ENCODE measurements around the gene DCTD. TPM values are rescaled to one million over a fixed set of nuclear protein-coding genes. Genes with fewer than 3 reads are reported as not detected.

Gene DCTD
- total RNA-seq, 3 donors from 2014 or later: 46.0 to 75.2 (median 48.2) TPM

DNA sequence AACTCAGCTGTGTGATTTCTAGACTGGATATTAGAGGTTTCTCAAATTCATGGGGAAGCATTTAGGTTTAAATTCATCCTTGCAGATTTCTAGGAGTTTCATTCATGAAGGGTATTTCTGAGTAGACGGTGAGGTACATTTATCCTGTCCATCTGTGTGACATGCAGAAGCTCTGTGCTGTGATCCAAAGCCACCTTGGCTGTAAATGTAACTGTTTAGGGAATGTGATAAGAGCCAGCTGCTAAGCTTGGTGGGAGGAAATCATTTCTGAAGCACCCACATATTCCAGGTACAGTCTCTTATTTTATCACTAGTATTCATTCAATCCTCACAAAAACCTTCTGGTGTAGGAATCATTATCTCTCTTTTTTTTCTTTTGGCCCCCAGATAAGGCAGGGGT is 8.7 kb upstream of the DCTD start:
- intact Hi-C loops (cut with DNase I; ENCODE audit: low total_unique reads): no loop called here
- no peaks in the 10 kb centered on the region for H3K9me3 ChIP-seq
- H3K4me3 ChIP-seq: no peak overlapping the region
- TF ChIP-seq POLR2AphosphoS5 (IDR thresholded peaks at IDR 0.05) (no peak), POLR2A (IDR thresholded peaks at IDR 0.05) (no peak)
- TF ChIP-seq, protein P1, sequence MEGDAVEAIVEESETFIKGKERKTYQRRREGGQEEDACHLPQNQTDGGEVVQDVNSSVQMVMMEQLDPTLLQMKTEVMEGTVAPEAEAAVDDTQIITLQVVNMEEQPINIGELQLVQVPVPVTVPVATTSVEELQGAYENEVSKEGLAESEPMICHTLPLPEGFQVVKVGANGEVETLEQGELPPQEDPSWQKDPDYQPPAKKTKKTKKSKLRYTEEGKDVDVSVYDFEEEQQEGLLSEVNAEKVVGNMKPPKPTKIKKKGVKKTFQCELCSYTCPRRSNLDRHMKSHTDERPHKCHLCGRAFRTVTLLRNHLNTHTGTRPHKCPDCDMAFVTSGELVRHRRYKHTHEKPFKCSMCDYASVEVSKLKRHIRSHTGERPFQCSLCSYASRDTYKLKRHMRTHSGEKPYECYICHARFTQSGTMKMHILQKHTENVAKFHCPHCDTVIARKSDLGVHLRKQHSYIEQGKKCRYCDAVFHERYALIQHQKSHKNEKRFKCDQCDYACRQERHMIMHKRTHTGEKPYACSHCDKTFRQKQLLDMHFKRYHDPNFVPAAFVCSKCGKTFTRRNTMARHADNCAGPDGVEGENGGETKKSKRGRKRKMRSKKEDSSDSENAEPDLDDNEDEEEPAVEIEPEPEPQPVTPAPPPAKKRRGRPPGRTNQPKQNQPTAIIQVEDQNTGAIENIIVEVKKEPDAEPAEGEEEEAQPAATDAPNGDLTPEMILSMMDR (IDR thresholded peaks at IDR 0.05): no peak
- no peaks in the 10 kb centered on the region for H3K36me3 ChIP-seq
- DNase-seq (ENCODE audit: low spot score in 2 of 2): no peak
- H3K4me1 ChIP-seq: no peaks in the 10 kb centered on the region
- no peaks in the 10 kb centered on the region for H3K27me3 ChIP-seq
- H3K27ac ChIP-seq: no peak overlapping the region

DNA sequence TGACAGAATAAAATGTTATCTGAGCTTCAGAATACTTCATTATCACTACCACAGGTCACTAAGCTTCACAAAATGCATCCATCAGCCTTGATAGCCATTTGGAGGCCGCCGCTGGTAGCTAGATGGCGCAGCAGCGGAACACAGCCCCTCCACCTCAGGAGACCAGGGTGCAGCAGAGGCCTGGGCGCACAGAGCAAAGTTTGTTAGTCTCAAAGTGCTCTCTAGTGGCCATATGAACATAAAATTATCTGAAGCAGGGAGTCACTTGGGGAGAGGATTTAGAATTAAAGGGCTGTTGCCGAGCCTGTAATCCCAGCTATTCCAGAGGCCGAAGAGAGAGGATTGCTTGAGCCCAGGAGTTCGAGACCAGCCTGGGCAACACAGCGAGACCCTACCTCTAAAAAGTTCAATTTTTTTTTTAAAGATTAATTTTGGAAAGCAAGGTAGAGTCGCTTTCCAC is 8.1 kb upstream of the DCTD start:
- H3K27ac ChIP-seq: no peak overlapping the region
- H3K27me3 ChIP-seq: no peaks in the 10 kb centered on the region
- intact Hi-C loops (cut with DNase I; ENCODE audit: low total_unique reads): no loop called here
- TF ChIP-seq, protein P1 (IDR thresholded peaks at IDR 0.05): no peak
- TF ChIP-seq POLR2AphosphoS5 (IDR thresholded peaks at IDR 0.05) (no peak), POLR2A (IDR thresholded peaks at IDR 0.05) (no peak)
- H3K36me3 ChIP-seq: no peaks in the 10 kb centered on the region
- no peaks in the 10 kb centered on the region for H3K9me3 ChIP-seq
- no peak overlapping the region for H3K4me3 ChIP-seq
- DNase-seq (ENCODE audit: low spot score in 2 of 2): no peak
- H3K4me1 ChIP-seq: no peaks in the 10 kb centered on the region

DNA sequence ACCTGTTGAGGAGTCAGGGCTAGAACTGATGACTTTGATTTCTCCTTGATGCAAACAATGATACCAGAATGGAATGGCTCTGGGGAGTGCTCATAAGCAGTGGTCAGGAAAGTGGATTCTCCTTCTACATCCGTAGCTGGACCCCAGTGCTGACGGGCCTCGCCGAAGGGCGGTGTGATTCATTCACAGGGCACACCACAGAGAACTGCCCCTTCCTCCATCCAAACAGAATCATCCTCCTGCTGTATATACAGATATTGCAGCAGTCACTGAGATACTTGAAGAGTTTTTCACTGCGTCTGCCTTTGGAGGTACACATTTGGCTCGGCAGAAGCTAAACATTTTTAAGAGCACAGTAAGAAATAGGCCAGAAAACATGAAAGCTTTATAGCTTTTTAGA is 7.3 kb upstream of the DCTD start:
- Histone ChIP-seq H3K27me3 (no peaks in the 10 kb centered on the region), H3K4me3 (no peak overlapping the region), H3K9me3 (no peaks in the 10 kb centered on the region), H3K36me3 (no peaks in the 10 kb centered on the region), H3K4me1 (no peaks in the 10 kb centered on the region), H3K27ac (no peak overlapping the region)
- no peak for DNase-seq (ENCODE audit: low spot score in 2 of 2)
- intact Hi-C loops (cut with DNase I; ENCODE audit: low total_unique reads): no loop called here
- no peak for TF ChIP-seq POLR2AphosphoS5 (IDR thresholded peaks at IDR 0.05)

DNA sequence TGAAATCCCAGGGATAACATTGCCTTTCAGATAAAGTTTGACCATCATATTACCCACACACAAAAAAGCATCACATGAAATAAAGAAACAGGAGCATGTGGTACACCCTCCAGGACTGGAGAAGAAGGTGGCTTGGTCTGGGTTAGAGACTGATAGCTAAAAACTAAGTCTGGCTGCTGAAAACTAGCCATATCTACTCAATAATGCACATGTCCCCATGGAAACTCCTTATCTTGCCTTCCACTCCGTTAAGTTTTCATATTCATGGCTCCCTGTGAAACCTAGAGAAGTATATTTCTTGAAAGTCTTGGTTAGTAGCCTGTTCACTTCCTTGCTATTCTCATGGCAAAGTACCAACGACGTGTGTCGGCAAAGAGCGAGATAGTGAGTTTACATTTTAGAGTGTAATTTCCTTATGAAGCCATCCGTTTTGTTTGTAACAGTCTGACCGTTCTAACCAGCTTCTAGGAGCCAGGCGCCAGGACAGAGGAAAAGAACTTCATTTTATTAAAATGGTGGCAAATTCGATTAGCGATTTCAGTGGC is 6.7 kb upstream of the DCTD start:
- intact Hi-C loops (cut with DNase I; ENCODE audit: low total_unique reads): no loop called here
- Histone ChIP-seq H3K4me3 (no peak overlapping the region), H3K9me3 (no peaks in the 10 kb centered on the region), H3K36me3 (no peaks in the 10 kb centered on the region), H3K4me1 (no peaks in the 10 kb centered on the region), H3K27me3 (no peaks in the 10 kb centered on the region), H3K27ac (no peak overlapping the region)
- no peak for TF ChIP-seq POLR2A (IDR thresholded peaks at IDR 0.05)
- DNase-seq (ENCODE audit: low spot score in 2 of 2): no peak

DNA sequence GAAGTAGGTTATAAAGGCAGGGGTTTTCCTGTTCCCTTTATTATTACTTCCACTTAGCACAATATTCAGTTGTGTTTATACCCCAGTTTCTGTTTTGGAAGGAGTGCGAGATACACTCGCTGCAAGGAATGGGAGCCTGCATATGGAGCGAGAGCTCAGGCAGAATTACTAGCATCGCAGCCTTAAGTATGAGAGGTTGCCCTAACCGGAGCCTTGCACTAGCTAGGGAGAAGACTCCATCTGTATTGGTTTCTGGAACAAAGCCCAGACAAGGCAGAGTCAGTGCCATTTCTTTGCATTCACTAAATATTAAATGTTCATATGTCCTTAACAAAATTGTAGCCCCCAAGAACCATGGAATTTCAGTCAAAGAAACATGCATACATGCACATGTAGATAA is 6.2 kb upstream of the DCTD start:
- H3K4me3 ChIP-seq: no peak overlapping the region
- no peaks in the 10 kb centered on the region for H3K27me3 ChIP-seq
- TF ChIP-seq POLR2A (IDR thresholded peaks at IDR 0.05) (no peak), POLR2AphosphoS5 (IDR thresholded peaks at IDR 0.05) (no peak)
- TF ChIP-seq, protein P1 (IDR thresholded peaks at IDR 0.05): no peak
- no peak overlapping the region for H3K27ac ChIP-seq
- H3K4me1 ChIP-seq: no peaks in the 10 kb centered on the region
- H3K36me3 ChIP-seq: no peaks in the 10 kb centered on the region
- no peak for DNase-seq (ENCODE audit: low spot score in 2 of 2)
- H3K9me3 ChIP-seq: no peaks in the 10 kb centered on the region
- intact Hi-C loops (cut with DNase I; ENCODE audit: low total_unique reads): no loop called here

DNA sequence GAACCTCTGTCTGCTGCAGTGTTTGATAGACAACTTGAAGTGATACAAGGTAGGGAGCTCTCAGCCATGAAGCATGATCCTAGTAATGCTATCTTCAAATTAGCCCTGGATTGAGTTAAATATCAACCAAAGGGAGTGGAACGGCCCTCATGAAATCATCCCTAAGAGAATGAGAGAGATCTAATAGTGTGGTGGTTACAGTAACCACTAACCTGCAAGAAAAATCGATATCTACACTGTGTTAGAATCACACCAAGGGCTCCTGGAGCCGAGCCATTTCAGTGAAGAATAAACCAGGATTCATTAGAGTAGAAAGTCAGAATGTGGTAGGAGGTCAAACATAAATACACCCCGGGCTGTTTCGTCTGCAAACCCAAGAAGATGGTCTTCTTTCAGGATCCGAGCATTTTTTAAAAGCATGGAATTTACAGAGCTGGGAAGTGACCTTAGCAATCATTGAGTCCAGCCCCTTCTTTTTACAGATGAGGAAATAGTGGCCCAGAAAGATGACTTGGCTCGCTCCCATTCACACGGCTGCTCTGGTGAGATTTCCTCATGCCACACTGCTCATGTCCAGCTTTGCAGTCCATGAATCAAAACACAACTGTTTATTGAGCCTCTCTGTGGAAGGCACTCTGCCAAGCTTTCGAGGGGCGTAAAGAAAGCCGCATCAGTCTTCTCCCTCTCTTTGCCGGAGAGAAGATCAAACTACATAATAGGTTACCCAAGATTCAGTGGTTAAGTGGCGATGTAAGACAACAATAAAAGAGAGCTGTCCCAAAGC is 5.5 kb upstream of the DCTD start:
- H3K4me3 ChIP-seq: no peak overlapping the region
- H3K36me3 ChIP-seq: no peaks in the 10 kb centered on the region
- H3K9me3 ChIP-seq: no peaks in the 10 kb centered on the region
- no peaks in the 10 kb centered on the region for H3K4me1 ChIP-seq
- H3K27ac ChIP-seq: no peak overlapping the region
- no peak for TF ChIP-seq POLR2A (IDR thresholded peaks at IDR 0.05)
- TF ChIP-seq, protein P1 (IDR thresholded peaks at IDR 0.05): no peak
- TF ChIP-seq POLR2AphosphoS5 (IDR thresholded peaks at IDR 0.05): no peak
- no peak for DNase-seq (ENCODE audit: low spot score in 2 of 2)
- intact Hi-C loops (cut with DNase I; ENCODE audit: low total_unique reads): no loop called here
- no peaks in the 10 kb centered on the region for H3K27me3 ChIP-seq
